Fibroblast of lung (primary cell): Measurements from ENCODE around the gene ABCA13.

Source experiments
- CTCF ChIP-seq, 2 donors: IDR thresholded peaks in 1 of 2; conservative IDR thresholded peaks in 1 of 2; 1 replicate in 1 of 2; 2 replicates in 1 of 2; pipeline ENCODE4 v1.5.1; 2011 to 2012; ENCODE audit warnings: low read length in 2 of 2, control low read depth in 1 of 2, inconsistent platforms in 1 of 2, low read depth in 1 of 2, mild to moderate bottlenecking in 1 of 2
- EZH2 ChIP-seq: IDR thresholded peaks from 2 replicates; pipeline ENCODE4 v1.5.1; 2012; ENCODE audit warnings: low read length, control low read depth, mild to moderate bottlenecking; ENCODE audit errors: missing control alignments

- TF ChIP-seq CTCF (conservative IDR thresholded peaks at IDR 0.05 in 1 of 2, IDR thresholded peaks at IDR 0.05 in 1 of 2; ENCODE audit: low read depth in 1 of 2, low read length in 2 of 2), result no peak
- TF ChIP-seq EZH2, result no peak
Observed at GRCh38 chr7:48428091-48428684, 256.9 kb downstream of the ABCA13 start.
